Epithelial cell of umbilical artery (primary cell): ENCODE data around the gene DENND6B. TPM values are rescaled to one million over a fixed set of nuclear protein-coding genes. Genes with fewer than 3 reads are reported as not detected.

Experiments
- total RNA-seq: library from RNA; depleted of rRNA; stranded (reverse); fragments of >200 nt; gene quantifications from 2 replicates; pipeline ENCODE4 v1.2.3, GENCODE V29; 2014

DENND6B gene
- 0.76 and 1.3 TPM in 2 replicates for total RNA-seq

GRCh38 chr22:50326956-50327710 is at the start of gene DENND6B:
TSS of gene DENND6B (minus strand) at chr22:50327012. CDS start at chr22:50326988, 24 bp downstream.

GRCh38 chr22:50342651-50343540 is 16.1 kb upstream of the DENND6B start, which contains the start of gene PPP6R2:
TSS of gene PPP6R2 (plus strand) at chr22:50343327. CDS start at chr22:50393909, 50,582 bp downstream.

GRCh38 chr22:50306753-50307749 is 19.8 kb downstream of the DENND6B start, which contains the start of gene PLXNB2:
TSS of gene PLXNB2 (minus strand) at chr22:50307646. CDS start at chr22:50290584, 17,062 bp downstream.

GRCh38 chr22:50269970-50270665 is 56.7 kb downstream of the DENND6B start, which contains the start of gene MAPK11:
TSS of gene MAPK11 (minus strand) at chr22:50270380. CDS start at chr22:50270292, 88 bp downstream.

GRCh38 chr22:50261615-50262459 is 65.0 kb downstream of the DENND6B start, which contains the start of gene MAPK12:
TSS of gene MAPK12 (minus strand) at chr22:50261683. CDS start at chr22:50261509, 174 bp downstream.

Other genes starting within 250 kb of the DENND6B start
- not detected in 2 replicates for gene MLC1, start 241.6 kb downstream of the DENND6B start, total RNA-seq
- gene MOV10L1, start 237.0 kb downstream of the DENND6B start, total RNA-seq: 14.9 and 15.2 TPM in 2 replicates
- 0.15 and 0.65 TPM in 2 replicates for gene PANX2, start 156.3 kb downstream of the DENND6B start, total RNA-seq
- 26.9 and 36.7 TPM in 2 replicates for gene TRABD, start 141.1 kb downstream of the DENND6B start, total RNA-seq
- gene SELENOO, start 126.0 kb downstream of the DENND6B start, total RNA-seq: 22.1 and 29.2 TPM in 2 replicates
- 25.0 and 26.1 TPM in 2 replicates for gene TUBGCP6, start 82.0 kb downstream of the DENND6B start, total RNA-seq
- gene HDAC10, start 75.7 kb downstream of the DENND6B start, total RNA-seq: 20.5 and 20.7 TPM in 2 replicates
- 50.7 and 59.1 TPM in 2 replicates for gene MAPK12, start 65.3 kb downstream of the DENND6B start, total RNA-seq
- gene MAPK11, start 56.6 kb downstream of the DENND6B start, total RNA-seq: 10.5 and 17.9 TPM in 2 replicates
- gene PLXNB2, start 19.4 kb downstream of the DENND6B start, total RNA-seq: 44.5 and 45.5 TPM in 2 replicates
- gene PPP6R2, start 16.3 kb upstream of the DENND6B start, total RNA-seq: 44.5 and 58.5 TPM in 2 replicates
- gene SBF1, start 148.0 kb upstream of the DENND6B start, total RNA-seq: 40.4 and 40.6 TPM in 2 replicates
- 0.46 and 0.97 TPM in 2 replicates for gene ADM2, start 154.5 kb upstream of the DENND6B start, total RNA-seq
- not detected in 2 replicates for gene MIOX, start 159.8 kb upstream of the DENND6B start, total RNA-seq
- gene LMF2, start 180.7 kb upstream of the DENND6B start, total RNA-seq: 21.8 and 22.2 TPM in 2 replicates
- 27.6 and 43.0 TPM in 2 replicates for gene NCAPH2, start 181.2 kb upstream of the DENND6B start, total RNA-seq
- 2.9 and 4.9 TPM in 2 replicates for gene SCO2, start 198.6 kb upstream of the DENND6B start, total RNA-seq
- gene TYMP, start 203.0 kb upstream of the DENND6B start, total RNA-seq: 8.1 and 25.5 TPM in 2 replicates
- under 0.01 and 0.30 TPM in 2 replicates for gene KLHDC7B, start 218.9 kb upstream of the DENND6B start, total RNA-seq
- gene SYCE3, start 235.9 kb upstream of the DENND6B start, total RNA-seq: not detected in 2 replicates